Psoas muscle (tissue), 7 donors: ENCODE data around the gene DYRK1B. TPM values are rescaled to one million over a fixed set of nuclear protein-coding genes. Genes with fewer than 3 reads are reported as not detected.

ENCODE experiments used
- polyA plus RNA-seq, 3 donors: library from polyadenylated mRNA; stranded (reverse); fragments of 200-250 nt; gene quantifications; one replicate each; pipeline ENCODE4 v1.2.3, GENCODE V29; 2013
- total RNA-seq, 4 donors: library from RNA; stranded (reverse); fragmentation: NEBNext Ultra II Directional in 2 of 4; extraction: Animal tissue kit (Norgen Biotek cat#: 25700) in 2 of 4; gene quantifications; one replicate each; pipeline versions ENCODE4 v1.2.1 to v1.2.4, GENCODE V29; 2021 to 2023
- donor health status: healthy with polysubstance abuse.
- donor health status: DM: no; HTN: no; CAD: no; lungs with moderate emphysema.
- donor health status: Bipolar disorder and iron deficiency.
- donor health status: healthy.
- donor health status: DM: no; HTN: no; CAD: no.
- donor health status: DM: no; HTN: no; CAD: no.
- donor health status: DM: yes; HTN: yes; CAD: no.

Gene DYRK1B
- total and polyA plus RNA-seq, 7 donors, result 11.1 to 157 (median 64.5) TPM

Other genes starting within 250 kb of the DYRK1B start
- not detected for gene LGALS13, start 231.6 kb downstream of the DYRK1B start, total RNA-seq
- gene LGALS13, start 231.6 kb downstream of the DYRK1B start, polyA plus RNA-seq, result not detected
- gene LGALS16, start 178.2 kb downstream of the DYRK1B start, total RNA-seq, result not detected
- not detected for gene LGALS16, start 178.2 kb downstream of the DYRK1B start, polyA plus RNA-seq
- gene LGALS14, start 129.7 kb downstream of the DYRK1B start, total RNA-seq, result not detected
- not detected for gene LGALS14, start 129.7 kb downstream of the DYRK1B start, polyA plus RNA-seq
- under 1 TPM in 1 of 4 donors, not detected in 3; 0.59 TPM for gene CLC, start 96.1 kb downstream of the DYRK1B start, total RNA-seq
- not detected for gene CLC, start 96.1 kb downstream of the DYRK1B start, polyA plus RNA-seq
- not detected for gene LEUTX, start 55.3 kb downstream of the DYRK1B start, total RNA-seq
- gene LEUTX, start 55.3 kb downstream of the DYRK1B start, polyA plus RNA-seq, result not detected
- 100 to 1,000 TPM in 3 of 4 donors, 10 to 100 TPM in 1; 70.3 to 150 (median 114) TPM for gene FBL, start 12.2 kb upstream of the DYRK1B start, total RNA-seq
- 100 to 1,000 TPM; 142 to 267 (median 162) TPM for gene FBL, start 12.2 kb upstream of the DYRK1B start, polyA plus RNA-seq
- 1 to 10 TPM; 7.1 to 8.7 (median 8.3) TPM for gene FCGBP, start 100.5 kb upstream of the DYRK1B start, total RNA-seq
- under 1 TPM; 0.45 to 0.77 (median 0.48) TPM for gene FCGBP, start 100.5 kb upstream of the DYRK1B start, polyA plus RNA-seq
- 100 to 1,000 TPM in 2 of 4 donors, 10 to 100 TPM in 2; 76.0 to 154 (median 104) TPM for gene PSMC4, start 137.0 kb upstream of the DYRK1B start, total RNA-seq
- gene PSMC4, start 137.0 kb upstream of the DYRK1B start, polyA plus RNA-seq, result 100 to 1,000 TPM; 132 to 310 (median 229) TPM
- gene ZNF546, start 162.9 kb upstream of the DYRK1B start, total RNA-seq, result 1 to 10 TPM; 3.7 to 9.2 (median 6.4) TPM
- gene ZNF546, start 162.9 kb upstream of the DYRK1B start, polyA plus RNA-seq, result 1 to 10 TPM; 1.0 to 6.2 (median 1.9) TPM
- gene ZNF780B, start 222.1 kb upstream of the DYRK1B start, total RNA-seq, result 1 to 10 TPM; 4.3 to 8.8 (median 6.6) TPM
- gene ZNF780B, start 222.1 kb upstream of the DYRK1B start, polyA plus RNA-seq, result 1 to 10 TPM; 1.7 to 9.1 (median 2.3) TPM